ENCODE measurements around the gene CUL3. TPM values are rescaled to one million over a fixed set of nuclear protein-coding genes. Genes with fewer than 3 reads are reported as not detected.

CUL3 gene
- total RNA-seq, 1 experiment from 2014 or later: 114 TPM

GRCh38 chr2:224498991-224499390 is 86.2 kb downstream of the CUL3 start:
- H3K14ac ChIP-seq (ENCODE audit: insufficient read depth, low read length): no peak overlapping the region
- no peaks in the 10 kb centered on the region for H3K79me1 ChIP-seq (ENCODE audit: insufficient read depth, low read depth, low read length, poor library complexity, severe bottlenecking)
- H3K27ac Mint-ChIP-seq: no peak overlapping the region
- H3K9ac ChIP-seq (ENCODE audit: extremely low read depth, insufficient read length, low read length): no peak overlapping the region
- no peaks in the 10 kb centered on the region for H3K9me3 ChIP-seq (ENCODE audit: control insufficient read depth, low read depth, low read length)
- no peak overlapping the region for H2BK20ac ChIP-seq (ENCODE audit: low read depth, low read length, poor library complexity, severe bottlenecking)
- H2BK5ac ChIP-seq (ENCODE audit: insufficient read length, low read length): no peak overlapping the region
- H3K36me3 Mint-ChIP-seq (ENCODE audit: insufficient read depth in 1 of 3, low read depth in 3 of 3): peaks cover 18 to 64% (median 54%) of the 10 kb centered on the region in 3 experiments; a peak in 6 of 7 replicates
- H4K20me1 ChIP-seq (ENCODE audit: control insufficient read depth, insufficient read depth, insufficient read length): no peaks in the 10 kb centered on the region
- H3K23ac ChIP-seq (ENCODE audit: insufficient read length, low read depth, low read length): no peak overlapping the region
- no peaks in the 10 kb centered on the region for H3K4me1 Mint-ChIP-seq
- H2BK12ac ChIP-seq (ENCODE audit: insufficient read length, low read depth, low read length): no peak overlapping the region
- no peak overlapping the region for H3K56ac ChIP-seq (ENCODE audit: insufficient read length, low read depth, low read length)
- no peak overlapping the region for H2BK120ac ChIP-seq (ENCODE audit: low read depth, low read length, poor library complexity, severe bottlenecking)
- H3K9me3 Mint-ChIP-seq: no peaks in the 10 kb centered on the region
- no peaks in the 10 kb centered on the region for H3K79me2 ChIP-seq (ENCODE audit: insufficient read depth, low read length)
- H2BK15ac ChIP-seq (ENCODE audit: low read depth, low read length): no peak overlapping the region
- no peak overlapping the region for H4K5ac ChIP-seq (ENCODE audit: insufficient read length, low read depth, low read length)
- H3K23me2 ChIP-seq (ENCODE audit: insufficient read length, low read depth, low read length, poor library complexity, severe bottlenecking): no peaks in the 10 kb centered on the region
- no peak for TF ChIP-seq CTCF (conservative IDR thresholded peaks at IDR 0.05)
- WGBS (ENCODE audit: extremely low coverage, insufficient read length, low lambda C conversion rate): no CpG with 5 or more reads among the region's 3 CpGs
- H4K8ac ChIP-seq (replicated peaks; ENCODE audit: insufficient read length, low read depth, low read length): no peak overlapping the region
- no peaks in the 10 kb centered on the region for H3K27me3 Mint-ChIP-seq (ENCODE audit: low read depth)
- no peaks in the 10 kb centered on the region for H3K4me1 ChIP-seq (ENCODE audit: insufficient read depth, low read length)
- no peak overlapping the region for H2AK5ac ChIP-seq (ENCODE audit: insufficient read length, low read length)
- no peak overlapping the region for H3K4me2 ChIP-seq (ENCODE audit: insufficient read depth, insufficient read length, low read length)
- no peak overlapping the region for H4K91ac ChIP-seq (ENCODE audit: insufficient read length, low read depth, low read length)
- no peak for DNase-seq
- no peak overlapping the region for H3K4ac ChIP-seq (ENCODE audit: low read depth, low read length)
- no peak overlapping the region for H2AFZ ChIP-seq (ENCODE audit: low read length)
- no peak overlapping the region for H3K4me3 Mint-ChIP-seq
- no peak overlapping the region for H3K18ac ChIP-seq (ENCODE audit: insufficient read length, low read depth, low read length)
- no peak overlapping the region for H3K27ac ChIP-seq (ENCODE audit: insufficient read length, low read depth, low read length)
- H3K27me3 ChIP-seq (ENCODE audit: insufficient read depth, low read length): no peaks in the 10 kb centered on the region
- no peak overlapping the region for H3T11ph ChIP-seq (ENCODE audit: low read length)

Measured in H9 (cell line).